K562 treated with DMSO at 1 percent for 24 hours (cell line): ENCODE results near the gene CENPI. TPM values are rescaled to one million over a fixed set of nuclear protein-coding genes. Genes with fewer than 3 reads are reported as not detected.

ENCODE experiments used
- total RNA-seq: library from RNA; unstranded; fragments of 300-600 nt; gene quantifications from 2 replicates; pipeline ENCODE4 v1.2.3, GENCODE V29; 2022; ENCODE audit warnings: low read depth; ENCODE audit not compliant: insufficient read depth

The CENPI gene, protein sequence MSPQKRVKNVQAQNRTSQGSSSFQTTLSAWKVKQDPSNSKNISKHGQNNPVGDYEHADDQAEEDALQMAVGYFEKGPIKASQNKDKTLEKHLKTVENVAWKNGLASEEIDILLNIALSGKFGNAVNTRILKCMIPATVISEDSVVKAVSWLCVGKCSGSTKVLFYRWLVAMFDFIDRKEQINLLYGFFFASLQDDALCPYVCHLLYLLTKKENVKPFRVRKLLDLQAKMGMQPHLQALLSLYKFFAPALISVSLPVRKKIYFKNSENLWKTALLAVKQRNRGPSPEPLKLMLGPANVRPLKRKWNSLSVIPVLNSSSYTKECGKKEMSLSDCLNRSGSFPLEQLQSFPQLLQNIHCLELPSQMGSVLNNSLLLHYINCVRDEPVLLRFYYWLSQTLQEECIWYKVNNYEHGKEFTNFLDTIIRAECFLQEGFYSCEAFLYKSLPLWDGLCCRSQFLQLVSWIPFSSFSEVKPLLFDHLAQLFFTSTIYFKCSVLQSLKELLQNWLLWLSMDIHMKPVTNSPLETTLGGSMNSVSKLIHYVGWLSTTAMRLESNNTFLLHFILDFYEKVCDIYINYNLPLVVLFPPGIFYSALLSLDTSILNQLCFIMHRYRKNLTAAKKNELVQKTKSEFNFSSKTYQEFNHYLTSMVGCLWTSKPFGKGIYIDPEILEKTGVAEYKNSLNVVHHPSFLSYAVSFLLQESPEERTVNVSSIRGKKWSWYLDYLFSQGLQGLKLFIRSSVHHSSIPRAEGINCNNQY
- 3.7 and 8.8 TPM in 2 replicates for total RNA-seq

DNA sequence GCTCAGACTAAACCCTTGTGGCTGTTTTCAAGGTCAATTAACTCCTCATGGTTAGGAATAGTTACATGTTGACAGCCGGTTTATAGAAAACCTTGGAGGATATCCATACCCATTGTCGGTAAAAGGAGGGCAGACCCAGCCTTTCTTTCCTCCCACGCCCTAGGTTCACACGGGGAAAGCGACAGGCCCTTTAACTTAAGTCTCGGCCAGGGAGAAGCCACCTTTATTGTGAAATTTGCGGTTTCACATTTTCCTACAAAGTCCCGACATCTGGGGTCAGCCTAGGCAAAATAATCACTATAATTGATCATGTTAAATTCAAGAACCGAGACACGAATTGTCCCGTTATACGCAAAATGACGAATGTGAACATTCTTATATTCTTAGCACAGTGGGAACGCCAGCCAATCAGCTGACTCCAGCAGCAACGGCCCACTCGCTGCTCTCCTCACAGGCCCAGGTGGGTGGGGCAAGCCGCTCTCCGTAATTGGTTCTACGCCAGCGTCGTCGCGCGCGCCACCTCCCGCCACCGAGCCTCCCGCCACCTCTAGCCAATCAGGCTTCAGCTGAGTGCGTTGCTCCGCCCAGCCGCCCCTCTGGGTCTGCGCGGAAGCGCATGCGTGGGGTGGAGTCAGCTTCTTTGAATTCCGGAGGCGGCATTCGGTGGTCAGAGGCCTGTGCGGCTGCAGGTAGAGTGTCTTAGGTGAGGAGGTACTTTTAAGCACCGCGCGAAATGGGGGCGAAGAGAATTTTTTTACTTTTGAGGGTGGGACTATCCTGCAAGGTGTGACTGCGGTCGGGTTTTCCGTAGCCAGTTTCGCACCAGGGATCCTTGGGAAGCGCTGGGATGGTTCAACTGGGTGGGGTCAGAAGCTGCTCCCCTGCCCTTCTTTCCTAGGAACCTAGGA is at the start of gene CENPI:
Gene CENPI, plus strand, starts transcription at position 659 of the 908 bp plus-strand sequence. CDS start 2,867 bp downstream, outside the sequence.

DNA sequence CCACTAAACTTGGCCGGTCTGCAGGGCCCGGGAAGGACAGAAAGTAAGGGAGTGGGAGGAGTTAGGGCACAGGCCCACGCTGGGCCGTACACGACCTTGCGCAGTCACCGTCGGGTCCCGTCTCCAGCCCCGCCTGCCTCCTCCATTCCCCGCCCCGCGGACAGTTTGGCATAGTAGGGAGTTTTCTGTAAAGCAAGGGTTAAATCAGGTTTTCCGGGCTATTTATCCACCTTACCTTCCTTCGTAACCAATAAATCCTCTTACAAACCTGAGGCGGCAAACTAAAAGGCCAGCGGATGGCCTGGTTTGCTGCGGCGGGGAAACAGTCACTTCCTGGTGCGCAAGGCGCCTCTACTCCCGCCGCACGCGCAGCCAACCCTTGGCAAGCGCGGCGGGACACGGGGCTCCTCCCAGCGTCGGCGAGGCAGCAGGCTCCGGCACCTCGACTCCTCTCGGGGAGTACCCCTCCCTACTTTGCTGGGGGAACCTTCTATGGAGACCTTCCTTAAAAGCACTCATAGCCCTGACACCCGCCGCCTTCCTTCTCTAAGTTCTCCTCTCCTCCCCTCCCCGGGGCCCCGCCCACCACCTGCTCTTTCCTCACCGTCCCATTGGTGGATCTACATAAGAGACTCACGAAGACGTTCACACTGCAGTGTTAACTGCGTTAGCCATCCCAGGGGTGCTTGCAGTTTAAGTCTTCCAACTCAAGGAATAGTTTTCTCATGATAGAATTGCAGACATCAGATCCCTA is 46.3 kb upstream of the CENPI start, which contains the start of gene TRMT2B:
Gene TRMT2B, minus strand, starts transcription at position 563 of the 754 bp plus-strand sequence. CDS start 9,822 bp downstream, outside the sequence.

DNA sequence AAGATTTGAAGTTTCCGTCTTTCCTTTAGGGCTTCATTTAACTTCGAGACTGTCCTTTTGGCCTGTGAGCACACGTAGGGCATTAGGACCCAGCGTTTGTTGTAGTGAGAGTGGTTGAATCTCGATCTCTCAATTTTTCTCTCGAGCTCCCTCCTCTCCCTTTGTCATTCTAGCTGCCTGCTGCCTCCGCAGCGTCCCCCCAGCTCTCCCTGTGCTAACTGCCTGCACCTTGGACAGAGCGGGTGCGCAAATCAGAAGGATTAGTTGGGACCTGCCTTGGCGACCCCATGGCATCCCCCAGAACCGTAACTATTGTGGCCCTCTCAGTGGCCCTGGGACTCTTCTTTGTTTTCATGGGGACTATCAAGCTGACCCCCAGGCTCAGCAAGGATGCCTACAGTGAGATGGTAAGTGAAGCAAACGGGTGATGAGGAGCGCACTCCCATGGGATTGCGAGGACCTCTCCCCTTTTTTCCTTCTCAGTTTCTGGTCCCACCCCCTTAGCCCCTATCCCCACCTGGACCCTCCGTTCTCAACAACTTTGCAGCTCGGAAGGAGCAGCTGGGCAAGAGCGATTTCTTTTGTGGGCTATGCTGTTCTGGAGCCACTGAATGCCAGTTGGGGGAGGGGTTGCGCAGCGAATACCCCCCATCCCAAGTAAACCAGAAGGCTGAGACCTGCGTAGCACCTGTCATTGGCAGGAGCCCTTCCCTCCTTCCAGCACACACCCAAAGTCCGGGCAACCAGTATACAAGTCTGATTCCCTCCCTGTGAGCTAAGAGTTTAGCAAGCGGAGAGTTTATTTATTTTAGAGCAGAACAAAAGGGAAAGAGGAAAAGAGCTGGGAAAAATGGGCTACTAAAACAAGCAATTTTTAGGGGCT is 19.0 kb upstream of the CENPI start, which contains the start of gene TMEM35A:
Gene TMEM35A, plus strand, starts transcription at position 164 of the 883 bp plus-strand sequence. Its CDS starts 124 bp downstream, at position 288.

Other genes starting within 250 kb of the CENPI start
- not detected in 2 replicates for gene NOX1, start 223.8 kb upstream of the CENPI start, total RNA-seq
- not detected in 2 replicates for gene XKRX, start 169.3 kb upstream of the CENPI start, total RNA-seq
- gene ARL13A, start 128.5 kb upstream of the CENPI start, total RNA-seq, result not detected in 2 replicates
- 17.3 and 20.9 TPM in 2 replicates for gene TRMT2B, start 46.1 kb upstream of the CENPI start, total RNA-seq
- not detected in 2 replicates for gene TMEM35A, start 19.3 kb upstream of the CENPI start, total RNA-seq
- 0.19 and 0.22 TPM in 2 replicates for gene DRP2, start 121.6 kb downstream of the CENPI start, total RNA-seq
- not detected in 2 replicates for gene TAF7L, start 193.1 kb downstream of the CENPI start, total RNA-seq